Endothelial cell of umbilical vein (primary cell): ENCODE data around the gene ACBD6. TPM values are rescaled to one million over a fixed set of nuclear protein-coding genes. Genes with fewer than 3 reads are reported as not detected.

ENCODE experiments used
- BruUV-seq: library from RNA; stranded (reverse); fragments of 400-500 nt; replicated peaks from 2 replicates; lab custom pipeline; 2021; lab: Mats Ljungman, UMichigan
- CTCF ChIA-PET: fragments of 300-600, 350-600 bp; sonication (Branson Sonifier 250); formaldehyde crosslinking; loops from one replicate; lab custom pipeline; 2021; ENCODE audit warnings: antibody characterized with exemption, inconsistent platforms; lab: Charles Lee
- POLR2A ChIA-PET: fragments of 300-600, 350-600 bp; sonication (Branson Sonifier 250); formaldehyde crosslinking; loops from one replicate; lab custom pipeline; 2021; ENCODE audit warnings: antibody characterized with exemption, inconsistent platforms; lab: Charles Lee
- DNase-seq: peaks from one replicate; pipeline ENCODE4 v3.0.0-alpha.2; 2011; ENCODE audit warnings: low read depth, low spot score
- FAIRE-seq: peaks from 2 replicates; lab custom pipeline; 2011; peaks lifted over from hg19 to GRCh38; lab: Jason Lieb, UNC
- H2AFZ ChIP-seq: 2 replicates; pipeline ENCODE4 v1.6.0; 2012; ENCODE audit warnings: low read depth, low read length, control low read depth, inconsistent platforms
- H3K27ac ChIP-seq: 2 replicates; pipeline ENCODE4 v1.5.1; 2011; ENCODE audit warnings: low read depth, mild to moderate bottlenecking, control low read depth, low read length, moderate library complexity; ENCODE audit not compliant: insufficient read depth
- H3K27me3 ChIP-seq, 2 experiments: 2 replicates each; pipeline versions ENCODE4 v1.6.0 to v1.6.1; 2011; ENCODE audit warnings: low read length in 2 of 2, mixed read lengths in 1 of 2; ENCODE audit not compliant: control insufficient read depth in 2 of 2, insufficient read depth in 2 of 2
- H3K36me3 ChIP-seq, 2 experiments: 2 replicates in 1 of 2; 3 replicates in 1 of 2; pipeline ENCODE4 v1.5.1; 2011; ENCODE audit warnings: low read length in 2 of 2, mild to moderate bottlenecking in 1 of 2, moderate library complexity in 1 of 2; ENCODE audit not compliant: control insufficient read depth in 2 of 2, insufficient read depth in 2 of 2; ENCODE audit errors: extremely low read depth in 1 of 2
- H3K4me1 ChIP-seq: 3 replicates; pipeline ENCODE4 v1.5.1; 2011; ENCODE audit warnings: mild to moderate bottlenecking, low read length; ENCODE audit not compliant: control insufficient read depth, insufficient read depth; ENCODE audit errors: extremely low read depth
- H3K4me2 ChIP-seq: 2 replicates; pipeline ENCODE4 v1.6.1; 2011; ENCODE audit warnings: low read length, control low read depth, mixed read lengths; ENCODE audit not compliant: insufficient read depth
- H3K4me3 ChIP-seq, 3 experiments: fragments of 200-600 bp in 1 of 3; sonication (generic), shearing (Covaris generic) in 1 of 3; replicated peaks in 1 of 3; 2 replicates each; pipeline ENCODE4 v1.5.1; 2011 to 2016; ENCODE audit warnings: control low read depth in 3 of 3, low read length in 3 of 3, mild to moderate bottlenecking in 2 of 3, inconsistent platforms in 1 of 3, low read depth in 1 of 3, moderate library complexity in 1 of 3; ENCODE audit not compliant: insufficient read depth in 1 of 3
- H3K79me2 ChIP-seq: 2 replicates; pipeline ENCODE4 v1.6.0; 2012; ENCODE audit warnings: low read length, inconsistent platforms; ENCODE audit not compliant: control insufficient read depth, insufficient read depth
- H3K9ac ChIP-seq: replicated peaks from 2 replicates; pipeline ENCODE3; 2011; ENCODE audit warnings: low read length, control low read depth; ENCODE audit not compliant: insufficient read depth; ENCODE audit errors: extremely low read depth
- H3K9me1 ChIP-seq: replicated peaks from 3 replicates; pipeline ENCODE4 v1.6.0; 2011; ENCODE audit warnings: mild to moderate bottlenecking, low read length; ENCODE audit not compliant: control insufficient read depth, insufficient read depth; ENCODE audit errors: extremely low read depth
- H3K9me3 ChIP-seq: replicated peaks from 2 replicates; pipeline ENCODE4 v1.5.1; 2012; ENCODE audit warnings: low read length, inconsistent platforms; ENCODE audit not compliant: control insufficient read depth, insufficient read depth
- H4K20me1 ChIP-seq: replicated peaks from 2 replicates; pipeline ENCODE3; 2011; ENCODE audit warnings: mild to moderate bottlenecking, low read length; ENCODE audit not compliant: control insufficient read depth, insufficient read depth; ENCODE audit errors: extremely low read depth
- GATA2 ChIP-seq: IDR thresholded peaks from 2 replicates; pipeline ENCODE4 v1.7.0; 2011; ENCODE audit warnings: low read depth, mild to moderate bottlenecking, moderate library complexity, mixed read lengths, low read length; ENCODE audit not compliant: insufficient read length, insufficient read depth
- JUN ChIP-seq: IDR thresholded peaks from 2 replicates; pipeline ENCODE4 v1.6.1; 2011; ENCODE audit warnings: borderline replicate concordance, low read depth; ENCODE audit not compliant: insufficient read length, insufficient read depth
- MYC ChIP-seq: IDR thresholded peaks from one replicate; pipeline ENCODE4 v1.6.1; 2011; ENCODE audit warnings: mild to moderate bottlenecking, low read depth, low read length
- POLR2A ChIP-seq: IDR thresholded peaks from 2 replicates; pipeline ENCODE4 v1.6.1; 2012; ENCODE audit warnings: low read depth, mild to moderate bottlenecking, control low read depth, low read length
- POLR2AphosphoS5 ChIP-seq: IDR thresholded peaks from 2 replicates; pipeline ENCODE4 v1.6.1; 2012; ENCODE audit warnings: low read depth, mild to moderate bottlenecking, control low read depth, low read length, moderate library complexity; ENCODE audit not compliant: insufficient read depth
- dilution Hi-C: fragments of 300-500 bp; cut with MboI; formaldehyde crosslinking; loops from one replicate; pipeline ENCODE4 v1.15.0; 2019; ENCODE audit warnings: low sequenced_read_pairs; ENCODE audit not compliant: extremely low pct_ligation_motif_present
- intact Hi-C: fragments of 100-400 bp; cut with micrococcal nuclease; formaldehyde crosslinking; loops from one replicate; pipeline ENCODE4 v1.10.0; 2022
- polyA plus RNA-seq, 4 experiments: library from polyadenylated mRNA; depleted of rRNA in 3 of 4; stranded (reverse) in 3 of 4; unstranded in 1 of 4; fragments of >200 nt; gene quantifications; 2 replicates each; pipeline versions ENCODE4 v1.2.1 to v1.2.3, GENCODE V29; 2011 to 2012; ENCODE audit warnings: missing spikeins in 1 of 4
- total RNA-seq: library from RNA; stranded (reverse); gene quantifications from 2 replicates; pipeline ENCODE4 v1.2.3, GENCODE V29; 2021
- TF ChIP-seq, protein P1 (sequence below), 2 donors: IDR thresholded peaks; 1 replicate in 1 of 2; 2 replicates in 1 of 2; pipeline ENCODE4 v1.5.1; 2011; ENCODE audit warnings: low read length in 2 of 2, mild to moderate bottlenecking in 2 of 2, moderate library complexity in 2 of 2, control low read depth in 1 of 2, inconsistent platforms in 1 of 2, low read depth in 1 of 2; ENCODE audit not compliant: insufficient read depth in 1 of 2; ENCODE audit errors: extremely low read depth in 1 of 2

ACBD6 gene
- total and polyA plus RNA-seq, 2 donors (not counting 3 experiments of a cell fraction or from before 2014, with no cell fraction given) = 55.6 to 56.4 TPM

- dilution Hi-C loops = no loop called here
- no peaks in the 10 kb centered on the region for H3K9me1 ChIP-seq
- BruUV-seq = no TSS peak
- no peaks in the 10 kb centered on the region for H4K20me1 ChIP-seq
- no peak for DNase-seq
- H3K36me3 ChIP-seq = no peaks in the 10 kb centered on the region
- H3K9me3 ChIP-seq = no peaks in the 10 kb centered on the region
- no peak overlapping the region for H3K27ac ChIP-seq
- ChIA-PET POLR2A (no interaction called here), CTCF (interaction anchor here (2.2 kb wide), 1 partner anchor 314 kb away, joined by 10 read pairs; no protein-coding TSS in a partner anchor)
- no peak overlapping the region for H3K9ac ChIP-seq
- intact Hi-C loops = no loop called here
- TF ChIP-seq MYC (no peak), JUN (no peak), POLR2A (no peak), GATA2 (no peak), POLR2AphosphoS5 (no peak)
- TF ChIP-seq, protein P1, sequence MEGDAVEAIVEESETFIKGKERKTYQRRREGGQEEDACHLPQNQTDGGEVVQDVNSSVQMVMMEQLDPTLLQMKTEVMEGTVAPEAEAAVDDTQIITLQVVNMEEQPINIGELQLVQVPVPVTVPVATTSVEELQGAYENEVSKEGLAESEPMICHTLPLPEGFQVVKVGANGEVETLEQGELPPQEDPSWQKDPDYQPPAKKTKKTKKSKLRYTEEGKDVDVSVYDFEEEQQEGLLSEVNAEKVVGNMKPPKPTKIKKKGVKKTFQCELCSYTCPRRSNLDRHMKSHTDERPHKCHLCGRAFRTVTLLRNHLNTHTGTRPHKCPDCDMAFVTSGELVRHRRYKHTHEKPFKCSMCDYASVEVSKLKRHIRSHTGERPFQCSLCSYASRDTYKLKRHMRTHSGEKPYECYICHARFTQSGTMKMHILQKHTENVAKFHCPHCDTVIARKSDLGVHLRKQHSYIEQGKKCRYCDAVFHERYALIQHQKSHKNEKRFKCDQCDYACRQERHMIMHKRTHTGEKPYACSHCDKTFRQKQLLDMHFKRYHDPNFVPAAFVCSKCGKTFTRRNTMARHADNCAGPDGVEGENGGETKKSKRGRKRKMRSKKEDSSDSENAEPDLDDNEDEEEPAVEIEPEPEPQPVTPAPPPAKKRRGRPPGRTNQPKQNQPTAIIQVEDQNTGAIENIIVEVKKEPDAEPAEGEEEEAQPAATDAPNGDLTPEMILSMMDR (IDR thresholded peaks at IDR 0.05; ENCODE audit: extremely low read depth in 1 of 2, insufficient read depth in 1 of 2, low read depth in 1 of 2, low read length in 2 of 2) = no peak
- H3K79me2 ChIP-seq = no peaks in the 10 kb centered on the region
- no peak overlapping the region for H3K4me3 ChIP-seq
- H2AFZ ChIP-seq = no peak overlapping the region
- no peak for FAIRE-seq
- H3K4me2 ChIP-seq = no peak overlapping the region
- H3K4me1 ChIP-seq = no peaks in the 10 kb centered on the region
- no peaks in the 10 kb centered on the region for H3K27me3 ChIP-seq
Observed at GRCh38 chr1:180548686-180549317, 46.4 kb upstream of the ACBD6 start.
